Ramos (cell line): ENCODE measurements around the gene EDEM2.
"Not testable (repeated sequence)": the region's sequence is repeated elsewhere in the genome, so short reads cannot be mapped to it uniquely, and the experiment has no call there.

Experiments used
- in situ Hi-C: fragments of 300-500 bp; cut with MboI; formaldehyde crosslinking; loops from one replicate; pipeline ENCODE4 v1.14.3; 2022; ENCODE audit warnings: low sequenced_read_pairs; ENCODE audit not compliant: unreplicated experiment

Gene EDEM2

GRCh38 chr20:35146920-35147574 is at the start of gene EDEM2:
Gene EDEM2, minus strand, starts transcription at chr20:35147336. Its CDS starts 78 bp downstream, at chr20:35147258.
- in situ Hi-C loops = no loop called here

GRCh38 chr20:35196313-35196712 is 49.2 kb upstream of the EDEM2 start:
- in situ Hi-C loops = no loop called here

GRCh38 chr20:35193031-35193791 is 46.1 kb upstream of the EDEM2 start:
- in situ Hi-C loops = not testable (repeated sequence)

GRCh38 chr20:35192118-35192872 is 45.2 kb upstream of the EDEM2 start:
- in situ Hi-C loops = no loop called here

GRCh38 chr20:35191419-35192117 is 44.4 kb upstream of the EDEM2 start:
- in situ Hi-C loops = no loop called here

GRCh38 chr20:35190556-35190955 is 43.4 kb upstream of the EDEM2 start:
- in situ Hi-C loops = no loop called here

GRCh38 chr20:35189223-35189622 is 42.1 kb upstream of the EDEM2 start:
- in situ Hi-C loops = not testable (repeated sequence)

GRCh38 chr20:35187584-35188190 is 40.6 kb upstream of the EDEM2 start:
- in situ Hi-C loops = no loop called here

GRCh38 chr20:35186691-35187289 is 39.7 kb upstream of the EDEM2 start:
- in situ Hi-C loops = not testable (repeated sequence)

- in situ Hi-C loops = no loop called here
Measured at GRCh38 chr20:35181731-35182130, 34.6 kb upstream of the EDEM2 start.

- in situ Hi-C loops = no loop called here
Measured at GRCh38 chr20:35180266-35180665, 33.1 kb upstream of the EDEM2 start.

GRCh38 chr20:35179292-35180212 is 32.4 kb upstream of the EDEM2 start:
- in situ Hi-C loops = no loop called here

- in situ Hi-C loops = no loop called here
Measured at GRCh38 chr20:35176132-35176531, 29.0 kb upstream of the EDEM2 start.

- in situ Hi-C loops = no loop called here
Measured at GRCh38 chr20:35174458-35175216, 27.5 kb upstream of the EDEM2 start.

- in situ Hi-C loops = no loop called here
Measured at GRCh38 chr20:35173576-35174192, 26.5 kb upstream of the EDEM2 start.

GRCh38 chr20:35172434-35172806 is 25.3 kb upstream of the EDEM2 start:
- in situ Hi-C loops = no loop called here

- in situ Hi-C loops = no loop called here
Measured at GRCh38 chr20:35171753-35172433, 24.8 kb upstream of the EDEM2 start, which contains the start of gene PROCR. Gene PROCR, plus strand, starts transcription at chr20:35172072. Its CDS starts 83 bp downstream, at chr20:35172155.
